Activated naive CD4-positive, alpha-beta T cell treated with anti-CD3 and anti-CD28 coated beads, Interleukin-2, amount 50 U/mL, for 24 hours (primary cell): ENCODE results near the gene GJE1.
"Not testable (repeated sequence)": the region's sequence is repeated elsewhere in the genome, so short reads cannot be mapped to it uniquely, and the experiment has no call there.

Experiments used
- H3K27ac Mint-ChIP-seq: one replicate; pipeline ENCODE4 v1.8.0; 2021; ENCODE audit warnings: mild to moderate bottlenecking, mixed read lengths
- H3K27me3 Mint-ChIP-seq: one replicate; pipeline ENCODE4 v1.8.0; 2021; ENCODE audit warnings: mixed read lengths
- H3K36me3 Mint-ChIP-seq: one replicate; pipeline ENCODE4 v1.8.0; 2021; ENCODE audit warnings: mixed read lengths
- H3K4me1 Mint-ChIP-seq: one replicate; pipeline ENCODE4 v1.8.0; 2021; ENCODE audit warnings: mixed read lengths
- H3K4me3 Mint-ChIP-seq: one replicate; pipeline ENCODE4 v1.8.0; 2021; ENCODE audit warnings: mild to moderate bottlenecking, mixed read lengths
- H3K9me3 Mint-ChIP-seq: one replicate; pipeline ENCODE4 v1.8.0; 2021; ENCODE audit warnings: mixed read lengths

The GJE1 gene, protein sequence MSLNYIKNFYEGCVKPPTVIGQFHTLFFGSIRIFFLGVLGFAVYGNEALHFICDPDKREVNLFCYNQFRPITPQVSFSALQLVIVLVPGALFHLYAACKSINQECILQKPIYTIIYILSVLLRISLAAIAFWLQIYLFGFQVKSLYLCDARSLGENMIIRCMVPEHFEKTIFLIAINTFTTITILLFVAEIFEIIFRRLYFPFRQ

GRCh38 chr6:142132625-142133024, at the start of gene GJE1:
GJE1 (plus strand) TSS chr6:142132925; CDS start chr6:142133159, 234 bp downstream.
- no peak within 1 kb of the TSS for H3K27ac Mint-ChIP-seq
- H3K9me3 Mint-ChIP-seq, result no peaks in the 10 kb centered on the region
- no peaks in the 10 kb centered on the region for H3K36me3 Mint-ChIP-seq
- H3K4me1 Mint-ChIP-seq, result no peaks in the 10 kb centered on the region
- H3K4me3 Mint-ChIP-seq, result no peak within 1 kb of the TSS
- H3K27me3 Mint-ChIP-seq, result peaks cover 16% of the 10 kb centered on the region

GRCh38 chr6:142087950-142088857, 44.5 kb upstream of the GJE1 start:
- no peaks in the 10 kb centered on the region for H3K9me3 Mint-ChIP-seq
- H3K27ac Mint-ChIP-seq, result no peak overlapping the region
- H3K4me3 Mint-ChIP-seq, result no peak overlapping the region
- H3K36me3 Mint-ChIP-seq, result no peaks in the 10 kb centered on the region
- H3K27me3 Mint-ChIP-seq, result peaks cover 23% of the 10 kb centered on the region
- peaks cover 11% of the 10 kb centered on the region for H3K4me1 Mint-ChIP-seq

DNA sequence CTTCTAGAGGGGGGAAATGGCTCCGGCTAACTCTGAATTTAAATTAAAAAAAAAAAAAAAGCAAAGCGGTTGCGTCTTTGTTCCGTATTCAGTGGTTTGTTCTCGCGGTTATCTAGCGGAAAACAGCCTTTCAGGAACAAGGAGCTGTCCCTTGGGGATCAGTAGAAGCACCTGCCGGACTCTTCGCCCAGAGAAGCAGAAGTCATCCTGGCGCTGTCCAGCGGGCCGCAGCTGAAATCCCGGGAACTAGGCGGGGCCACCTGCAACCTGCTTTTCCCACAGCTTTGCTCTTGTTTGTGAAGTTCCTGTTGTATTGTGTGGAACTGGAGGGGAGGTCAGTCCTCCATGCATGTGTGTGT, 43.9 kb upstream of the GJE1 start:
- Mint-ChIP-seq H3K9me3 (no peaks in the 10 kb centered on the region), H3K36me3 (no peaks in the 10 kb centered on the region), H3K27me3 (peaks cover 21% of the 10 kb centered on the region), H3K4me3 (no peak overlapping the region), H3K4me1 (peaks cover 11% of the 10 kb centered on the region), H3K27ac (no peak overlapping the region)

DNA sequence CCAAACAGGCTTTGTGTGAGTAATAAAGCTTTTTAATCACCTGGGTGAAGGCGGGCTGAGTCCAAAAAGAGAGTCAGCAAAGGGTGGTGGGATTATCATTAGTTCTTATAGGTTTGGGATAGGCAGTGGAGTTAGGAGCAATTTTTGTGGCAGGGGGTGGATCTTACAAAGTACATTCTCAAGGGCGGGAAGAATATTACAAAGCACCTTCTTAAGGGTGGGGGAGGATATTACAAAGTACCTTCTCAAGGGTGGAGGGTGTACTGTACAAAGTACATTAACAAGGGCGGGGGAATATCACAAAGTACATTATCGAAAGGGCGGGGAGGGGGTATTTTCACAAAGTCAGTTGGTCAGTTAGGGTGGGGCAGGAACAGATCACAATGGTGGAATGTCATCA, 27.9 kb upstream of the GJE1 start:
- not testable (repeated sequence) for H3K4me1 Mint-ChIP-seq, H3K4me3 Mint-ChIP-seq, H3K9me3 Mint-ChIP-seq, H3K27ac Mint-ChIP-seq, H3K36me3 Mint-ChIP-seq, H3K27me3 Mint-ChIP-seq

GRCh38 chr6:142110820-142111219, 21.9 kb upstream of the GJE1 start:
- not testable (repeated sequence) for H3K36me3 Mint-ChIP-seq, H3K27ac Mint-ChIP-seq, H3K4me3 Mint-ChIP-seq, H3K27me3 Mint-ChIP-seq, H3K4me1 Mint-ChIP-seq, H3K9me3 Mint-ChIP-seq

GRCh38 chr6:142112451-142113061, 20.2 kb upstream of the GJE1 start:
- Mint-ChIP-seq H3K4me1 (no peaks in the 10 kb centered on the region), H3K9me3 (no peaks in the 10 kb centered on the region), H3K27me3 (peaks cover 2% of the 10 kb centered on the region), H3K36me3 (no peaks in the 10 kb centered on the region), H3K27ac (no peak overlapping the region), H3K4me3 (no peak overlapping the region)

DNA sequence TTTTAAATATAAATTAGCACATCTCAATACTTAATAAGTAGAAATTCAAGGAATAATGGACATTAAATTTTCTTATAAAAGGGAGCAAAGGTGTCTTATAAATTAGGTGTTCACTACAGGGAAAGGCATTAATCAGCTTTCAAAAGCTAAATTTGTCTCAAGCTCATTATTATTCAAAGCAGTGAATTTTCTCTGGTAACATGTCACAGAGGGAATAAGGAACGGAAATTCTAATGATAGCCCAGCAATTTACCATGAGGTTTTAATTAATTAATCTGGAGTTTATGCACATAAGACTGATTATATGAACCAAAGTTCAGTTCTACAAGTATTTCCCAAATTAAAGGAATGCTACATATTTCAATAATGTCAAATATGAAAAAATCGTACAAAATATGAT, 15.4 kb upstream of the GJE1 start:
- Mint-ChIP-seq H3K4me3 (no peak overlapping the region), H3K27me3 (peaks cover 6% of the 10 kb centered on the region), H3K9me3 (no peaks in the 10 kb centered on the region), H3K27ac (no peak overlapping the region), H3K4me1 (no peaks in the 10 kb centered on the region), H3K36me3 (no peaks in the 10 kb centered on the region)

DNA sequence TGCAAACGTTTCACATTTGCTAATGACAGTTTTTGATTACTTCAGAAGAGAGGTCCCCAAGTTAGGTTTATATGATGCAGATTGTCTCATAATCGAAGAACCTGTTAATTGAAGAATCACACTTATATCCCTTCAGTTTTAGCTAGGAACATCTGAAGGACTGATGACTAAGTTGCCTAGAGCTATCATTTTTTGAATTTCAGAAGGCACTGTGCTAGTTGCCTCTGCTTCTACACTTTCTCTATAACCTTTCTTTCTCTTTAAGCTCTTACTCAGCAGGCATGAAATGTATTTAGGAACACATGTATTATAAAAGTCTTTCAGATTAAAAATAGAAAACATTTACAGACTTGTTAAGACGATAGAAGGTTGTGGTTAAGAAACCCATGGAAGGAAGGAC, 14.4 kb upstream of the GJE1 start:
- Mint-ChIP-seq H3K27ac (no peak overlapping the region), H3K36me3 (no peaks in the 10 kb centered on the region), H3K4me1 (no peaks in the 10 kb centered on the region)

DNA sequence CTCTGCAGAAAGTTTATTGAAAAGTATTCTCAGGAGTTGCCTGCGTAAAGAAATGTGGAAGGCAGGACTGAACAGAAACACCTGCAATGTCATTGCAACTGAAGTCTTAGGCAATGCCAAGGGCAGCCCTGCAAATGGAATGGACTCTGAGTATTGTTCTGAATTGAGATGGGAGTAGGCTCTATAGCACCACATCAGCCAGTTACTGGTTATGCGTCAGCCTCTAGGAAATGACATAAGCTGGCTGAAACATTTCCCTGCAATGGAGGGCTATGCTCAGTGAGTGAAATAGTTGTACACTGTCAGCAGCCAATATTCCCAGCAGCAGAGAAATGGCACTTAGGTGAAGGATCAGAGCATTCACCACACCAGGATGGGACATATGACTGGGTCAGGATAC, 13.8 kb upstream of the GJE1 start:
- peaks cover 6% of the 10 kb centered on the region for H3K27me3 Mint-ChIP-seq
- no peaks in the 10 kb centered on the region for H3K4me1 Mint-ChIP-seq
- no peak overlapping the region for H3K27ac Mint-ChIP-seq
- H3K36me3 Mint-ChIP-seq, result no peaks in the 10 kb centered on the region
- no peaks in the 10 kb centered on the region for H3K9me3 Mint-ChIP-seq
- no peak overlapping the region for H3K4me3 Mint-ChIP-seq

More for the DNA sequence above, 14.4 kb upstream of the GJE1 start:
- Mint-ChIP-seq H3K9me3 (no peaks in the 10 kb centered on the region), H3K4me3 (no peak overlapping the region), H3K27me3 (peaks cover 6% of the 10 kb centered on the region)

DNA sequence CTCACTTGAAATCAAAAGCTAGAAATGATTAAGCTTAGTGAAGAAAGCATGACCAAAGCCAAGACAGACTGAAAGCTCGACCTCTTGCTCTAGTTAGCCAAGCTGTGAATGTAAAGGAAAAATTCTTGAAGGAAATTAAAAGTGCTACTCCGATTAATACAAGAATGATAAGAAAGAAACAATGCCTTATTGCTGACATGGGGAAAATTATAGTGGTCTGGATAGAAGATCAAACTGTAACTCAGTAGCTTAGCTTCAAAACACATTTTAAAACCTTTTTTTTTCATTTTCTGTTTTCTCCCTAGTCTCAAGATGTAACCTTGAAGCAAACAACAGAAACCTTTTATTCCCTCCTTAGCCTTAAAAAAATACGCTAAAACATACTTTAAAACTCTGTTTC, 11.4 kb upstream of the GJE1 start:
- Mint-ChIP-seq H3K27ac (no peak overlapping the region), H3K4me3 (no peak overlapping the region), H3K4me1 (no peaks in the 10 kb centered on the region), H3K27me3 (peaks cover 4% of the 10 kb centered on the region), H3K9me3 (no peaks in the 10 kb centered on the region), H3K36me3 (no peaks in the 10 kb centered on the region)

DNA sequence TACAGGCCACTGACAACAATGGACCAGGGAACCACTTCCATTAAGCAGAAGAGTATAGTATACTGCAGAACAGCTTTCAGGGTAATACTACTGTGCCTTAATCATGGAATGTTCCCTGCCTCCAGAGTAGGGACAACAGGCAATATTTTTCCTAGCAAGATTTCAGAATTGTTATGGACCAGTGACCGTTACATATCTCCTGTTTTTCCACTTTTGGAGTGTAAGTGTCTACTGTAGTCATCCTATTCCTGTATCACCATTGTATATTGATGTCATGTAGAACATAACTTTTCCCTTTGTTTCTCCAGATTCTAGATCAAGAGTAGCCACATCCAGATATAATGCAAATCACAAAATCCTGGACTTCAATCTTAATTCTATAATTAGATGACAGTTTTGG, 1.9 kb upstream of the GJE1 start:
- Mint-ChIP-seq H3K27ac (no peak overlapping the region), H3K9me3 (no peaks in the 10 kb centered on the region), H3K36me3 (no peaks in the 10 kb centered on the region), H3K27me3 (peaks cover 14% of the 10 kb centered on the region), H3K4me3 (no peak overlapping the region), H3K4me1 (no peaks in the 10 kb centered on the region)

GRCh38 chr6:142138876-142139275, 6.2 kb downstream of the GJE1 start:
- Mint-ChIP-seq H3K27ac (no peak overlapping the region), H3K4me3 (no peak overlapping the region), H3K36me3 (no peaks in the 10 kb centered on the region), H3K4me1 (no peaks in the 10 kb centered on the region), H3K9me3 (no peaks in the 10 kb centered on the region), H3K27me3 (peaks cover 9% of the 10 kb centered on the region)

GRCh38 chr6:142141531-142141930, 8.8 kb downstream of the GJE1 start:
- H3K27me3 Mint-ChIP-seq, H3K27ac Mint-ChIP-seq, H3K4me3 Mint-ChIP-seq, H3K9me3 Mint-ChIP-seq, H3K36me3 Mint-ChIP-seq: not testable (repeated sequence)
- H3K4me1 Mint-ChIP-seq, result peaks cover 16% of the 10 kb centered on the region

GRCh38 chr6:142146828-142147662, 14.3 kb downstream of the GJE1 start, which contains the start of the genes NMBR and VTA1:
NMBR (minus strand) TSS chr6:142147122; CDS start chr6:142088658, 58,464 bp downstream.
VTA1 (plus strand) TSS chr6:142147263; CDS start chr6:142147288, 25 bp downstream.
- peak within 1 kb of the TSS; percentile 93 for H3K27ac Mint-ChIP-seq
- H3K36me3 Mint-ChIP-seq, result peaks cover 6% of the 10 kb centered on the region
- peaks cover 62% of the 10 kb centered on the region for H3K4me1 Mint-ChIP-seq
- peak within 1 kb of the TSS; percentile 93 for H3K4me3 Mint-ChIP-seq
- H3K9me3 Mint-ChIP-seq, result no peaks in the 10 kb centered on the region
- no peaks in the 10 kb centered on the region for H3K27me3 Mint-ChIP-seq

GRCh38 chr6:142152746-142153145, 20.0 kb downstream of the GJE1 start:
- Mint-ChIP-seq H3K27me3 (no peaks in the 10 kb centered on the region), H3K4me1 (peaks cover 87% of the 10 kb centered on the region), H3K4me3 (peak overlapping the region; percentile 45), H3K9me3 (no peaks in the 10 kb centered on the region), H3K36me3 (peaks cover 8% of the 10 kb centered on the region), H3K27ac (peak overlapping the region; percentile 91)
